ENCODE data around the gene DDX54.
"Not testable (repeated sequence)": the region's sequence is repeated elsewhere in the genome, so short reads cannot be mapped to it uniquely, and the experiment has no call there.

The DDX54 gene

DNA sequence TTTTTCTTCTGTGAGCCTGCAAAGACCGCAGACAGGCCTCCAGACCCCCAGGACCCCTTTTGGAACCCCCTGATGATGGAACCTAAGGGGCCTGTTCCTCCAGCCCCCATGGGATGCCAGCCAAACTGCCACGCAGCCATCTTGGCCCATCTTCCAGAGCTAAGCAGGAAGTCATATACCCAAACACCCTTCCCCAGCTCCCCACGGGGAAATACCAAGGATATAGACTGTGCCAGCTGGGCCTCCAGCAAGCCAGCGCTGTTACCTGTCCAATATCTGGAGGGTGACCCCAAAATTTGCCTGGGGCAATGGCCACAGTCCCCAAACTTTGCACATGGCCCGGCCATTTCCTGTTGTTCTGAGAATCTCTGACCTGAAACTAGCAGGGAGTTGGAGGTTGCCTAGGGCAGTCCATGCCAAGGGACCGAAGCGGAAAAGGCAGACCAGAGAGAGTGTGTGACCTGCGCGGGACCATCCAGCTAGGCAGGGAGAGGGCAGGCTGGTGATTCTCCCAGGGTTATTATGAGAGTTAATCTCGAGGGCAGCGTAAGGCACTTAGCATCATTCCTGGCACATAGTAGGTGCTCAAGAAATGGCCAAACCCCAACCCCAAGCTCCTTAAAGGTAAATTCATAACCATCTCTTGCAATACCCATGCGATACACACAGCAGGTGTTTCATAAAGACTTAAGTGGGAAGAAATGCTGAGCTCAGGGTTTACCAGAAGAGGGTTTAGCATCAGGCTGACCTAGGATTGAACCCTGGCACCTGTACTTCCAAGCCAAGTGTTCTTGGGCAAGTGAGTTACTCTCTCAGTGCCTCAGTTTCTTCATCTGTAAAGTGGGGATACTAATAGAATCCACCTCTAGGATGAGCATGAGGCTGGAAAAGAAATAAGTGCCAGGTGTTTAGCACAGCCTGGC lies 47.2 kb downstream of the DDX54 start:
- DNase-seq, result no peak

DNA sequence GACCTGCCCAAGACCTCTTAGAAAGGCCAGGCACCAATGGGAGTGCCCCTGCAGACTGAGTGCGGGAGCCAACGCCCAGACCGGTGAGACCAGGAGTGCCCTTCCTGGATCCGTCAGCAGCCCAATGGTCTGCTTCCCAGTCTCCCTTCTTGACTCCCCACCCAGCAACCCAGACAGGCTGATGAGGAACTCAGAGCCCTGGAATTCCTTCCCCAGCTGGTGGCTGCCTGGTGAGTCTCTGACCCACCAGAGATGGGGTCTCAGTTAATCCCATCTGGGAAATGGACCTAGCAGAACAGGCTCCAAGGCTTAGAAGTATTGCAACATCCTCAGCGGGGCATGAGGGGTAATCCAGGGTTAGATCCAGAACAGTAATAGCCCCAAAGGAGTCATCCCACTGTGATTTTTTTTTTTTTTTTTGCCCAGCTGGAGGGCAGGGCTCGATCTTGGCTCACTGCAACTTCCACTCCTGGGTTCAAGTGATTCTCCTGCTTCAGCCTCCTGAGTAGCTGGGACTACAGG lies 48.2 kb downstream of the DDX54 start:
- no peak for DNase-seq

DNA sequence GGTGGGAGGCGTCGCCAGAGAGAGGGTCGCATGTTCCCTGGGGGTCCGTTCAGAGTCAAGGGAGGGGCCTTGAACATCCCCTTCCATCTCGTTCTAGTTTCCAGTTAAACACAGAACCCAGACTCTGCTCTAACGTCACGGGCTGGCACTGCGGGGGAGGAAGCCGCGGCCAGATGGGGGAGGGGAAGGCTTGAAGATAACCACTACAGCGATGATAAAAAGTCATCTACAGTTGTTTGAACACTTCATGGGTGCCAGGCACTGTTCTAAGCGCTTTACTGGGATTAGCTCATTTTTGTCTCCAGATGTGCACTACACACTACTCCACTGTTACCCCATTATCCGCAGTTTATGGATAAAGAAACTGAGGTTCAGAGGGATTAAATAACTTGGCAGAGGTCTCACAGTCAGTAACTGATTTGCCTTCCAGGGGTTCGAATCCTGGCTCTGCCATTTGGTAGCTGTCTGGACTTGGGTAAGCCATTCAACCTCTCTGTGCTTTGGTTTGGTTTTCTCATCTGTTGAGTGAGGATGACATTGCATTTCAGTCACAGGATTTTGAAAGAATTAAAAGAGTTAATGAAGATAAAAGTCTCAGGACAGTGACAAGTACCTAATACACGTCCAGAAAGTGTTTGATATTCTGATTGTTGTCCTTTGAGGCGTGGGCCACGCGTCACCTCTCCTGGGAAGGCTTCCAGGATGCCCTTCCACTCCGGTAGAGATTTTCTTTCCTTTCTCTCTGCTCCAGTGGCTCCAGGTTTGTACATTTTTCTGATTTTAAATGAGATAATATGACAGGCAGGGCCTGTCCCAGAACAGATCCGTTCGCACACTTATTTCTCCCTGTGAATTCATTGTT lies 48.9 kb downstream of the DDX54 start:
- no peak for DNase-seq

DNA sequence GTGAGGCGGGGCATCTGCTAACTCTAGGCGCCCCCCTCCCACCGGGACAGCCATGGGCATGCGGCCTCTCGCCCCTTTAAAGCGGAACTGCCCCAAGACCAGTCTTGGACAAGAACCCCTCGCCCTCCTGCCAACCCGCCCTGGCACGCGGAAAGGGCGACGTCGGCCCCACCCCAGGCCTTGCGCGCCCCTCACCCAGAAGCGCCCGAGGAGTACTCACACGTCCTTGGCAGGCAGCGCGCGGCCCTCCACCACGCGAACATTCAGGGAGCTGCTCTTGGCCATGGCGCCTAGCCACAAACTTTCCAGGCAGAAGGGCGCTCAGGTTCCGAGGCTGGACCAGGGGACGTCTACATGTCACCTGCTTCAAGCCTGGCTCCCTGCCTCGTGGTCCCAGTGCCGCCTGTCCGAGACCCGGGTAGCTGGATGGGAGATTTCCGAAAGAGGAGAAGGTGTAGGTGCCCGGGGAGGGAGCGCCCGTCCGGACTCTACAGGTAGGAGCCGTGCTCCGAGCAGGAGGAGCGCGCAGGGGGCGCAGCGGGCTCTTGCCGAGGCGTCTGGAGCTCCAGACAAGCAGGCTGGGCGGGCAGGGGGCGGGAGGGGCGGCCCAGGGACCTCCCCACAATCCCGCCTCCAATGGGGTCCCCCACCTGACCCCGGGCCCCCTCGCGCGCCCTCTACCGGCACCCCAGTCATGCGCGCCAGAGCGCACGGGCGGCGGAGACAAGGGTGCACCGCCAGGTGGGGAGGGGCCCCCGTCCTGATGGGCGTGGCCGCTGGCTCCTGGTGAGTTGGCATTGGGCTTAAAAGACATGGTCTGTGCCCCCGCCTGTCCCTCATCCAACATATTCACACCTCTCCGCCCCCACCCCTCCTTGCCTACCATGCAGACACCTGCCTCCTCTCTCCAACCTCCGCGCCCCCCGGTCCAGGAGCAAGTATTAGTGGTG lies 49.8 kb downstream of the DDX54 start, which contains the start of gene RASAL1:
RASAL1 (minus strand) TSS at position 584 of the 950 bp plus-strand sequence; CDS start at position 285, 299 bp downstream.
- DNase-seq, result no peak

DNA sequence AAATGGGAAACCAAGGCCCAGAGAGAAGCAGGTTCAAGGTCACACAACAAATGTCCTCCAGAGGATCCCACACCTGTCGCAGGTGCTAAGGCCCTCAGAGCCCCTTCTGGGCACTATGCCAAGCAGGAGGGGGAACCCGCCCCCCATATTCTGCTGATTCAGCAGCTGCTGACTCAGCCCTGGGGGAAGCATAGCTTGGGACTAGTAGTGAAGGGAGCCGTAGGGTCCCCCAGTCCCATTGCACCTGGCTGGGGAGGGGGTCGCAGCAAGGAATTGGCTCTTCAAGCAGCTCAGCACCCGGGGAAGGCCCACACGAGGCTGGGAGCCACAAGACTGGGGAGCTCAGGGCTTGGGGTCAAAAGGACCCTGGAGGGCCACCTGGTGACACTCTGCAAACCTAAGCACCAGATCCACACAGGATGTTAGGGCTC lies 50.7 kb downstream of the DDX54 start:
- DNase-seq, result no peak

DNA sequence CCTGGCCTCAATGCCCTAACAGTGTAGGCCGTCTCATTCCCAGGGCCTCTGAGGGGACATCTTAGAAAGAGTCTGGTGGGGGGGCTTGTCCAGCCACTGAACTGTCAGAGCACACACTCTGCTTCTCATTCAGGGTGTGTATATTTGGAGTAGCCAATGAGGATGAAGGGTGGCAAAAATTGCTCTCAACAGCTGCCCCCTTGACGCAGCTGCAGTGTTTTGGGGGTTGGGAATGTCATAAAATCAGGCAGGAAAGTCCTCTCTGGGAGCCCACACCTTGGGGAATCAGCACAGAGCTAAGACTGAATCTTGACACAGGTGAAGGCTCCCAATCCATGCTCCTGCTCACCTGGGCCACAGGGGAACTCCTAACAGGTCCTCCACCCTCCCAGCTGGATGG lies 51.2 kb downstream of the DDX54 start:
- DNase-seq, result no peak

DNA sequence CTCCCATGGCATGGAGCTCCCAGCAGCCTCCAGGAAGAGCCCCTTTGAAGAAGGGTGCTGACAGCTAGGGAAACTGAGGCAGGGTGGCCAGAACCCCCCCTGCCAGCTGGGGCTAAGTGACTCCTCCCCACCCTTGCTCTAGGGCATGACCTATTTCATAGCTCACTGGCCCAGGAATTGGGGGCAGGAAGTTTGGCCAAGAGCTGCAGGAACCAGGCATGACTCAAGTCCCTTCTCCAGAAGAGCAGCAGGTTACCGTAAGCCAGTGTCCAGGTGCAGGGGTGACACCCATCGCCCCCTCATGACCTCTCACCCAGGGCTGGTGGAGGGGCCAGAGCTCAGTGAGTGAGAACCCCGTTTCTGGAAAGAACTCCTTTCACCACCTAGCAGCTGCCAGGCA lies 51.6 kb downstream of the DDX54 start:
- no peak for DNase-seq

DNA sequence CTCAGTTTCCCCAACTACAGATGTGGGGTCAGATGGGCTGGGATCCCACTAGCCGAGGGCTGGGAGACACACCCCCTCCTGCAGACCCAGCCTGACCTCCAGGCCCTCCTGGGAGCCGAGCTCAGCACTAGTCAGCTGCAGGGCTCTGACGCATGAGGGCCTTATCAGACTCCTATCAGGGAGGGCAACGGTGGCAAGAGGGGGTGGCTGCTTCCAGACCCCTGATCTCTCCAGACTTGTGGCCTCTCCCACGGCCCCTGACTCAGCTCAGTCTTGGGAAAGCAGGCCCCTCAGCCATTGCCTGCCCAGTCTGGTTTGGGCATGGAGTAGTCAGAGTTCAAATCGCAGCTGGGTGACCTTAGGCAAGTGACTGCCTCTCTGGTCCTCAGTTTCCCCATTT lies 52.2 kb downstream of the DDX54 start:
- no peak for DNase-seq

DNA sequence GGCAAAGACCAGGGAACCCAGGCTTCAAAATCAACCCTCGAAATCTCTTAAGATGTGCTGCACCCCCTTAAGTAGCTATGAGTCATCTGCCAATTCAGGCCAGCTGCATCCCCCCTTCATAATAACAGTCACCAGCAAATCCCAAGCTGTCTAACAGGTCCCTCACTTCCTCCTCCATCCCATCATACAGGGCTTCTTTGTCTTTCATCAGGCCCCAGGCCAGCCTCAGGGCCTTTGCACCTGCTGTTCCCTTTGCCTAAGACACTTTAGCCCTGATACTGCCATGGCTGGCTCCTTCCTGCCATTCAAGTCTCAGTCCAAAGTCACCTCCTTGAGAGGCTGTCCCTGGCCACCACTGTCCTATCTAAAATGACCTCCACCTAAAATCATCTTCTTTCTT lies 53.7 kb downstream of the DDX54 start:
- DNase-seq, result no peak

DNA sequence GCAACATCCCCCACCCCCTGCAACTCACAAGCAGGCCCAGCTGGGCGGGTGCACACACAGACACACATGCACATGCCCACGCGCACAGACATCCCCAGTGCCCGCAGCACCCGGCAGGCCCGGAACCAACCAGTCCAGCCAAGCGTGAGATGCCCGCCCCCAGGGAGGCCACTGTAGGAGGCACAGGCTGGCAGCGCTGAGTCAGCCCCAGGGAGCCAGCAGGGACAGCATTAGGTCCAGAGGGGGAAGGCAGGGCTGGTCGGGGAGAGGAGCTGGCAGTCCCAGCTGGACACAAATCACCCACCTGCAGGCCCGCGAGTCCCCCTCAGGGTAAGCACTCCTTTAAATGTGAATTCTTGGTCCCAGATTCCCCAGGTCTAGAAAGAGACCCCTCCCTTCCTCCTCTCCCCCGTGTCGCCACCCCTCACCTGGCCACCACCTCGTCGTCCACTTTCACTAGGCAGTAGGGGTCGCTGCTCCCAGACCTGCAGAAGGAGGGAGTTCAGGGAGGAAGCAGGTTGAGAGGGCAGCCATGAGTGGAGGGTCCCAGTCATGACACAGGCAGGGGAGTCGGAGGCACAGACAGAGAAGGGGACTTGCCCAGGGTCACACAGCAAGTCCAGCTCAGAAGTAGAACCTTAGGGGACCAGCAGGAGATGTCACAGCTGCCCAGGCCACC lies 54.7 kb downstream of the DDX54 start:
- no peak for DNase-seq

DNA sequence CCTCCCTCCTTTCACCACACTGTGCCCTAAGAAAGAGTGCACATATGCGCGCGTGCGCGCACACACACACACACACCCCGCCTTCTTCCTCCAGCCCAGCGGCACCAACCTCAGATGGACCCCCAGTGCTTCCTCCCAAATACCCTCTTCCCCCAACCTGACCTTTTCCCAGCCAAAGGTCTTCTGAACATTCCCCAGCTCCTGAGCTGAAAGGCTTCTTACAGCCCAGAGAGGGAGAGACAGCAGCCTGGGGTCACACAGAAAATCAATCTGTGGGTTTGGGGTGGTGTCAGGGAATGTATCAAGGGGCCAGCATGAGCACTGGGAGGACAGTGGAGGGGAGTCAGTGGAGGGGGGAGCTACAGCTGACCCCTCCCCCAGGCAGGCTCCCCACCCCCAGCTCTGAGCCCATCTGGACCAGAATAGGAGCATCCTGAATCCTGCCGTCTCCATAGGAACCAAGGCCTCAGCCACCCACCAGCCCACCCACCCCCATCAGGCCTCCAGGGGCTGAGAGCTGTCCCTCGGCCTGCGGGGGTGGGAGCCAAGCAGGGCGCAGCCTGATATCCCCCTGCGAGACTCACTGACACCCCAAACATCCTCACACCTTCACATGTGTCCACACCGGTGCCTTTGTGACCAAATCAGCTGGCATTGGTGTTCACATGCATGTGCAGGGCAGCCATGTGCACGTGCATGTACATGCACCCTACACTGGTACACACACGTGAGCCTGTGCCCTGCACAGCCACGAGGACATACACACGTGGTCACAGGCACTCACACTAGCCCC lies 55.4 kb downstream of the DDX54 start:
- no peak for DNase-seq

DNA sequence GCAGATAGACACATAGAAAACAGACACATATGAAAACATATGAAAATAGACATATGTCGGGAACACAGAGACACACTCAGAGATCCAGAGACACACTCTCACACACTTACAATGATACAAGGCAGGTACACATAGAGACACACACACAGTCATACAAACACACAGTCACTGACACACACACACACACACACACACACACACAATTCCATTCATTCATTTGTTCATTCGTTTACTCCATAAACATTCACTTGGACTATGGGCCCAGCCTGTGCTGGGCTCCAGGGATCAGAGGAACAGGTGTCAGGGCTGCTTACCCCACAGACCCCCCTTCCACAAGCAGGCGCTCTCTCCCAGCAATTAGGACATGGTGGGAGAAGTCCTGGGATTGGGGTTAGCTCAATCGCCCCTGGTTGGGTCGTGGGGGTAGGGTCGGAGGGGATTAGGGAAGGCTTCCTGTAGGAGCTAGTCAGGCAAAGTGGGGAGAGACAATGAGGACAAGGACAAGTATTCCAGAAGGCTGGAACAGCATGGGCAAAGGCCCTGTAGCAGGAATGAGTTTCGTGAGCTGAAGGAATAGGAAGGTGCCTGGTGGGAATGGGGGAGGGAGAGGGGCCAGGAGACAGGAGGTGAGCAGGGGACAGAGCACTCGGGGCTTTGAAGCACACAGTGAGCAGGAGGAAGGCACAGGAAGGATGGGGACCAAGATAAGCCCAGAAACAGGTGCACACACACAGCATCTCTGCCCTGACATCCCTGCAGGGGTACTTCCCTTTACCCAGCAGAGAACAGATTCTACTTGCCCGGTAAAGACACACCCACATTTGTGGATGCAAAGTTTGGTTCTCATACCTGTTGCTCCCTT lies 56.2 kb downstream of the DDX54 start:
- no peak for DNase-seq

DNA sequence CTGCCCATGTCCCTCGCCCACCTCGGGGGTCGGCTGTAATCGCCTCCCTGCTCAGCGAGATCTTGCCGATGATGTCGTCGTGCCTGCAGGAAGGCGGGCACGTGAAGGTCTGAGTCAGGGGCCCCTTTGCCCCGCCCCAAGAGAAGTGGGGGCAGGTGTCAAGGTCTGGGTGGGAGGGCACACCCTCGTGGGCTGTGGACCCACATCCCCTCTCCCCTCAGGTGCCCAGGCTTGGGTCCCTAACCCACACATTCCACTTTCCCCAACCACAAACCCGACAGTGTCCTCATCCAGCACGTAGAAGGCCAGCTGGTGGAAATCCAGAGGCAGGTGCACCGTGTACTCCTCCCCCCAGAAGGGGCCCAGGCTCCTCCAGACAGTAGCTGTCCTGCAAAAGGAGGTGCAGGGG lies 57.5 kb downstream of the DDX54 start:
- DNase-seq, result no peak

DNA sequence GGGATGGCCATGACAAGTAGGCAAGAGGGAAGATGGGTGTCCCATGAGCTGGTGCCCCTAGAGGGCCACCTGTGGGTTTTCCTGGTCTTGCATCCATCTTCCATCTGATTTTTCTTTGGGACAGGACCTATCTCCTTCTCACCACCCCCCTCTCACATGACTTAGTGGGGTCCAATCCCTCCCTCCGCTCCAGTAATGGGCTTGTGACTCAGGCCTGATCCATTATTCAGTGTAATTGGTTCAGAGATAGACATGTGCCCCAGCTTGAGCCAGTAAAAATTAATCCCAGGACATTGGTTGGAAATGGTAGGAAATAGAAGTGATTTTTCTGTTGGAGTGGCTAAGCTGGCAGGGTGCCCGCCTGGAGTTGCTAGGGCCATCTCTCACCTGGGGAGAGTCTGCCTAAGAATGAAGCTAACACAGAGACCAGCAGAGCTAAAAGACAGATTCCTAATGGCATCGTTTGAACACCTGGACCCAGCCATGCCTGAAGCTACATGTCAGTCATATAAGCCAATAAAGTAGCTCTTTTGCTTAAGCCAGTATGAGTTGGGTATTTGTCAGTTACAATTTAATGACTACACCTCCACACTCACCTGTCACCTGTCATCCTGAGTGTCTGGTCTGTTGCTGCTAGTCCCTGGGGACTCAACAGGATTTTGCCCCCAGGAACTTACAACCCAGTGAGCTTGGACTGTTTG lies 64.5 kb downstream of the DDX54 start:
- no peak for DNase-seq

DNA sequence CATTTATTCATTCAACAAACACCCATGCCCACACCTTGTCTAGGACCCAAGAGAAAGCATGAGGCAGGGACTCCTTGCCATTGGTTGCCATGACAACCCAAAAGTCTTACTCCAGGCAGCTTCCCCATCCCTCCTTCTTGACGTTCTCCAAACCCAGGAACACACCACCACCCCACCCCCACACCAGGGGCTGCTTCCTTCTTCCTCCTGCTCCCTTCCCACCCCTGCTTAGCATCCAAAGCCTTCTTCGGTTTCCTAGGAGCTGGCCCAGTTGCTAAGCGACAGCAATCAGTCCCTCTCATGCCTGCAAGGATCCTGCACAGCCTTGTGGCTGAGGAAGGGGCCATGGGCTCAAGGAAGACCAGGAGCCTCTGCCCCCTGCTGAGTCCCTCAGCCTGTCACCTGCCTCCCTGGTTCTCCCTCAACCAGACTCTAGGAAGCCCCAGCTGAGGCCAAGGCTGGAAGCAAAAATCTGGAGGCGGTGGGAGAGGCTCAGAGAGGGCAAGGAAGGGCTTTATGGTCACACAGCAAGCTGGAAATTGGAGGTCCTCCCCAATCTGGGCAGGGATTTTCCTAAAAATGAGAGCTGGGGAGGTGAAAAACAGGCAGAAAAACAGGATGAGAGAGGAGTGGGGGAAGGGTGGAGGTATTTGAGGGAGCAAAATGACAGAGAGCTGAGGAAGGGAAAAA lies 65.2 kb downstream of the DDX54 start:
- no peak for DNase-seq

DNA sequence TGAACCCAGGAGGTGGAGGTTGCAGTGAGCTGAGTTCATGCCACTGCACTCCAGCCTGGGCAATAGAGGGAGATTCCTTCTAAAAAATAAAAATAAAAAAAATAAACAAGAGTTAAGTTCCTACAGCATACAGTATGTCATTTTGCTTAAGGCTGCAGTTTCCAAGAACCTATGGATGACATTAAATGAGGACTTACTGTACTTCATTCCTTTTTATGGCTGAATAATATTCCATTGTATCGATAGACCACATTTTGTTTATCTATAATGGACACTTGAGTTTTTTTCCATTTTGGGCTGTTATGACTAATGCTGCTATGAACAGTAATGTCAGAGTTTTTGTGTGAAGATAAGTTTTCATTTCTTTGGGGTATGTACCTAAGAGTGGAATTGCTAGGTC lies 67.1 kb downstream of the DDX54 start:
- no peak for DNase-seq

DNA sequence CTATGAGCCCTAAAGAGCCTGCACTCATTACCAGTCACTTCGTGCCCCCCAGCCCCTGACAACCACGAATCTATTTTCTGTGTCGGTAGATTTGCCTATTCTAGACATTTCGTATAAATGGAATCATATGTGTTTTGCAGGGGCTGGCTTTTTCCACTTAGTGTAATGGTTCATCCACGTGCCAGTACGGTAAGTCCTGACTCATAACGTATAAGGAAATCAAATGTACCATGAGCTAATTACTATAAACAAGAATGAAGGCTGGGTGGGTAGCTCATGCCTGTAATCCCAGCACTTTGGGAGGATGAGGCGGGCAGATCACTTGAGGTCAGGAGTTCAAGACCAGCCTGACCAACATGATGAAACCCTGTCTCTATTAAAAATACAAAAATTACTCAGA lies 67.6 kb downstream of the DDX54 start:
- DNase-seq, result not testable (repeated sequence)

DNA sequence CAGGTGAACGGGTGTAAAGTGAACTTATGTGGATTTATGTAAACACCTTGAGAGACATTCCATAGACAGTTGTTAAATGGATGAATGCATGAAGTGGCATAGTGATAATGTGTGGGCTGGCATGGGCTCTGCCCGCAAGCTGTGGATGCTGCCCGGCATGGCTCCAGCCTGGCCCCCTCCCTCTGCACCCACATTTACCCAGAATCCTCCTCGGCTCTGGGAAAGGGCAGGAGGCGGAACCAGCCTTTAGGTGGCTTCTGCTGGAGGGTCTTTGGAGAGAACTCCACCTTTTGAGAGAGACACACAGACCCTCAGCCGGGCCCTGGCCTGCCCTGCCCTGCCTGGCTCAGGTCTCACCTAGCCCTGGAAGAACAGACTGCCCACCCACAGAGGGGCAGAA lies 68.4 kb downstream of the DDX54 start:
- DNase-seq, result no peak

Data from EL (cell line).